HEK293 (cell line): ENCODE measurements around the gene DPYSL3.

Experiments
- CTCF ChIP-seq: fragments of 450-650 bp; formaldehyde crosslinking; IDR thresholded peaks from 2 replicates; pipeline ENCODE4 v1.5.1; 2016; ENCODE audit warnings: missing biosample characterization, missing genetic modification characterization
- PBX3 ChIP-seq: sonication (generic); formaldehyde crosslinking; IDR thresholded peaks from 2 replicates; pipeline ENCODE4 v1.8.1; 2022; ENCODE audit warnings: mild to moderate bottlenecking, moderate library complexity, missing genetic modification reagents
- PRDM2 ChIP-seq: fragments of 450-650 bp; formaldehyde crosslinking; IDR thresholded peaks from 2 replicates; pipeline ENCODE4 v1.5.1; 2016; ENCODE audit warnings: missing biosample characterization, missing genetic modification characterization, borderline replicate concordance
- RBAK ChIP-seq: fragments of 450-650 bp; formaldehyde crosslinking; IDR thresholded peaks from 2 replicates; pipeline ENCODE4 v1.5.1; 2016; ENCODE audit warnings: missing biosample characterization, missing genetic modification characterization
- SP3 ChIP-seq: fragments of 450-650 bp; formaldehyde crosslinking; IDR thresholded peaks from 2 replicates; pipeline ENCODE4 v1.5.1; 2016; ENCODE audit warnings: missing biosample characterization, missing genetic modification characterization
- ZBTB20 ChIP-seq: fragments of 450-650 bp; formaldehyde crosslinking; IDR thresholded peaks from 2 replicates; pipeline ENCODE4 v1.5.1; 2016; ENCODE audit warnings: missing biosample characterization, missing genetic modification characterization
- ZNF174 ChIP-seq: fragments of 450-650 bp; formaldehyde crosslinking; IDR thresholded peaks from 2 replicates; pipeline ENCODE4 v1.5.0; 2017; ENCODE audit warnings: missing biosample characterization, mild to moderate bottlenecking, missing genetic modification characterization
- ZNF202 ChIP-seq: fragments of 450-650 bp; formaldehyde crosslinking; IDR thresholded peaks from 2 replicates; pipeline ENCODE4 v1.5.1; 2016; ENCODE audit warnings: missing biosample characterization, missing genetic modification characterization, borderline replicate concordance
- ZNF362 ChIP-seq: fragments of 450-650 bp; formaldehyde crosslinking; IDR thresholded peaks from 2 replicates; pipeline ENCODE4 v1.5.1; 2016; ENCODE audit warnings: missing biosample characterization, missing genetic modification characterization
- ZNF391 ChIP-seq: fragments of 450-650 bp; formaldehyde crosslinking; IDR thresholded peaks from 2 replicates; pipeline ENCODE4 v1.5.1; 2016; ENCODE audit warnings: low read depth, missing biosample characterization, missing genetic modification characterization, borderline replicate concordance
- ZNF777 ChIP-seq: fragments of 450-650 bp; formaldehyde crosslinking; IDR thresholded peaks from 2 replicates; pipeline ENCODE4 v1.5.1; 2017; ENCODE audit warnings: missing biosample characterization, missing genetic modification characterization, borderline replicate concordance

- TF ChIP-seq CTCF (no peak), ZBTB20 (tag by site-specific recombination) (no peak), SP3 (tag by site-specific recombination) (no peak), RBAK (tag by site-specific recombination) (no peak), ZNF391 (tag by site-specific recombination) (no peak), PBX3 (no peak), PRDM2 (tag by site-specific recombination) (no peak), ZNF777 (tag by site-specific recombination) (no peak), ZNF202 (tag by site-specific recombination) (no peak), ZNF362 (tag by site-specific recombination) (no peak), ZNF174 (tag by site-specific recombination) (no peak)
Observed at GRCh38 chr5:147538236-147538635, 28.4 kb upstream of the DPYSL3 start.
